Right hindlimb (tissue), 1 donor: ENCODE data around the gene B3GNT5.
"Not testable (repeated sequence)": the region's sequence is repeated elsewhere in the genome, so short reads cannot be mapped to it uniquely, and the experiment has no call there.

Experiments used
- DNase-seq: peaks from one replicate; pipeline ENCODE4 v3.0.0-alpha.2; 2018

B3GNT5 gene, protein sequence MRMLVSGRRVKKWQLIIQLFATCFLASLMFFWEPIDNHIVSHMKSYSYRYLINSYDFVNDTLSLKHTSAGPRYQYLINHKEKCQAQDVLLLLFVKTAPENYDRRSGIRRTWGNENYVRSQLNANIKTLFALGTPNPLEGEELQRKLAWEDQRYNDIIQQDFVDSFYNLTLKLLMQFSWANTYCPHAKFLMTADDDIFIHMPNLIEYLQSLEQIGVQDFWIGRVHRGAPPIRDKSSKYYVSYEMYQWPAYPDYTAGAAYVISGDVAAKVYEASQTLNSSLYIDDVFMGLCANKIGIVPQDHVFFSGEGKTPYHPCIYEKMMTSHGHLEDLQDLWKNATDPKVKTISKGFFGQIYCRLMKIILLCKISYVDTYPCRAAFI

DNA sequence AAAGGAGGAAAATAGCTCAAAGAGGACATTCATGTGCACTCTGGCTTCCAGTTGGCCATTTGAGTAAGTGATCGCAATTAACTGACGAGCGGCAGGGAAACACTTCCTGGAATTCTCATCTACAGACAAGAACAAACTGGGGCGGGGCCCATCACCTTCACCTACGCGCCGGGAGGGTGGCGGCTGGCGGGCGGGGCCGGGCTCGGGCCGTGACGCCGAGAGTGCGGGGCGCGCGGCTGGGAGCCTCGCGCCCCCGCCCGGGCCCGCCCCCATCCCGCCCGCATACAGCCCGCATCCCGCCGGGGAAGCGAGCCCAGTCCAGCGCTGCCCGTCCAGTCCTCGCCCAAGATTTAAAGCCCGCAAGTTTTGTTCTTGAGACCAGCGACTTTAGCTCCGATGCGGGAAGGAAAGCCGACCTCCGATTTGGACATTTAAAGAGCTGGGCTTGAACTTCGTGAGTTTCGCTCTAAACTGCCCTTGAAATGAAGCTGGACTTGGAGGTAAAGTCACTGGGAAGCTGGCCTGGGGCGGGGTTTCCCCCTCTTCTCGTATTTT, at the start of gene B3GNT5:
Gene B3GNT5 (plus strand): TSS at position 281 of the 555 bp plus-strand sequence. CDS start 16,546 bp downstream, outside the sequence.
- no peak for DNase-seq

DNA sequence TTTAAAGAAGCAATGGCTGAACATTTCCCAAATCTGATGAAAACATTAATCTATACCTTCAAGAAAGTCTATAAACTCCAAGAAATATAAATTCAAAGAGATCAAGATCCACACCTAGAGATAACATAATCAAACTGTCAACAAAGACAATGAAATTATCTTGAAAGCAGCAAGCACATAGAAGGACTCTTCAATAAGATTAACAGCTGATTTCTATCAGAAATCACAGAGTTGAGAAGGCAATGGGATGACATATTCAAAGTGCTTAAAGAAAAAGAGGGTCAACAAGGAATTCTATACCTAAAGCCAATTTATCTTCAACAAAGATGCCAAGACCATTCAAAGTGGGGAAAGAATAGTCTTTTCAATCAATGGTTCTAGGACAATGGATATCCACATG, 49.4 kb upstream of the B3GNT5 start:
- no peak for DNase-seq

DNA sequence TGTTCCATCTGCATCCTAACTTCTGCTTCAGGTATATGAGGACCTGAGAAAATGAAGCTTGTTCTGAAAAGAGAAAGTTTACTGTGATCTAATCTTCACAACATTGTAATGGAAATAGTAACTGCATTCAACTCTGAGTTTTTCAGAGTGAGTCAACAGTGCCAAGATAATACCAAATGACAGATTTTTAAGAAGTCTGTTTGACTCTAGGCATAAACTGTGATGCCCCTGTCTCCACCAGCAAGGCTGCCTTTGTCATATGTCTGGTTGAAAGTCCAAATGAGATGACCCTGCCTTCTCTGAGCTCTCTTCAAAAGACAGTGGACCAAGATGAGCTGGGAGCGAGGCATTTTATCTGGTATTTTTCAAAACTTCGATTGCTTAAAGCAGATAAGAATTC, 44.8 kb upstream of the B3GNT5 start:
- DNase-seq = no peak

DNA sequence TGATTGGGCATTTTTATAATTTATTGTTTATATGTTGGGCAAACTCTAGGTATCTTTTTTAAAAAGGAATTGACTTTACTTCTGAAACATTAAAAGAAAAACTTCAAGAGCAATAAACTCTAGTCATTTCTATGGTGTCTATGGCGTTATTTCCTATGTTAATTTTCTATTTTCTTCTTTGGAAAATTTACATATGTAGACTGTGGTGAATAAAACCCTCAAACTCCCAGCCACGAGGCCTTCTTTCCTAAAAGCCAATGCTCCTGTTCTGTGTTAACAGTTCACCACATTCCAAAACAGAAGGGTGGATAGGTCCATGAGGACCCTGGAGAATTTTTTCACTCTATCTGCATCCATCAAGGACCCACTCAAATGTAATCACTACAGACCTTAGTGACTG, 44.3 kb upstream of the B3GNT5 start:
- DNase-seq = no peak

GRCh38 chr3:183210341-183210740, 42.7 kb upstream of the B3GNT5 start:
- no peak for DNase-seq

DNA sequence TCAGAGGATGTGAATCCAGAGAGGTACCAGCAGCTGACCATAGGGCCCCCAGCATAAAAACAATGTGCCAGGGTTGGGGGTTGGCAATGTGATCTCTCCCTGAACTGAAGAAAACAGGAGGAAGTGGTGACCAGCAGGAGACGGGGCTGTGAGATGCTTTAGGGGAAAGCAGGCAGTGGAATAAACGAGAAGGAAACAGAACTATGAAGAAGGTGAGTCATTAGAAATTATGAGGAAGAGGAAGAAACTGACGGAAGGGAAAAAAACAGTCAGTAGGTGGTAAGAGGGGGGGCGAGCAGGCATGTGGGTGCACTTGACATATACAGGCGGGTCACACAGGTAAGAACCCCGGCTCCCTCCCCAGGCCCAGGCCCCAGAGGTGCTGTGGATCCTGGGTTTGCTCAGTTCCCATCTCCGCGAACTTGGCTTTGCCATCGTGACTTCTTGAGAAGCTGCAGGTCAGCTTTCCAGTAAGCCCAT, 42.2 kb upstream of the B3GNT5 start:
- DNase-seq = no peak

GRCh38 chr3:183211352-183211751, 41.7 kb upstream of the B3GNT5 start:
- DNase-seq = no peak

DNA sequence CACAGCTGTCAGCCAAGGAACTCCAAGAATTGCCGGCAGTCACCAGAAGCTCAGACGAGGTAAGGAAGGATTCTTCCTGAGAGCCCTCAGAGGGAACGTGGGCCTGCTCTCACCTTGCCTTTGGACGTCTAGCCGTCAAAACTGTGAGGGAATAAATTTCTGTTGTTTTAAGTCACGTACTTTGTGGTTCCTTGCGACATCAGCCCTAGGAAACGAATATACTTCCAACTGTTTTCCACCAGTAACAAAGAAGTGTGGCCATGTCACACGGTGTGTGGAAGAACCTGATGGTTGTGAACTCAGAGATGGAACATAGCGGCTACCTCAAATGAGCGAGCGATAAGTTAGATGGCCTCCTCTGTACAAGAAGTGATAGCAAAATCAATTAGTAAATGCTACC, 41.0 kb upstream of the B3GNT5 start:
- no peak for DNase-seq

DNA sequence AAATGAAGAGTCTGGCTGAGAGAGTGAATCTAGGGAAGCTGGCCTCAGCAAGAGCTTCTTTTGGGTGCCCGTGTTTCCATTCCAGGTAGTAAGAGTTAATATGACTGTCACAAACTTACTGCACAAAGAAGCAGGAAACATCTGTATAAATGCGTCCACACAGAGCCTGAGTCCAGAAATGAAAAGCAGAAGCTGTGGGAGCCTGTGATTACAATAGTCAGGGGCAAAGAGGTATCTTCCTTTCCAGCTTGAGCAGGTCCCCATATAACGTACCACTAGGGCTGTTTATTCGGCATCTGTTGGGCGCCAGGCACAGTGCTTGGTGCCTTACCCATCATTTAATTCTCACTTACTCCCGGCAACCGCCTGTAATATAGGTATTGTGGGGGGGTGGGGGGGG, 40.5 kb upstream of the B3GNT5 start:
- DNase-seq = no peak

DNA sequence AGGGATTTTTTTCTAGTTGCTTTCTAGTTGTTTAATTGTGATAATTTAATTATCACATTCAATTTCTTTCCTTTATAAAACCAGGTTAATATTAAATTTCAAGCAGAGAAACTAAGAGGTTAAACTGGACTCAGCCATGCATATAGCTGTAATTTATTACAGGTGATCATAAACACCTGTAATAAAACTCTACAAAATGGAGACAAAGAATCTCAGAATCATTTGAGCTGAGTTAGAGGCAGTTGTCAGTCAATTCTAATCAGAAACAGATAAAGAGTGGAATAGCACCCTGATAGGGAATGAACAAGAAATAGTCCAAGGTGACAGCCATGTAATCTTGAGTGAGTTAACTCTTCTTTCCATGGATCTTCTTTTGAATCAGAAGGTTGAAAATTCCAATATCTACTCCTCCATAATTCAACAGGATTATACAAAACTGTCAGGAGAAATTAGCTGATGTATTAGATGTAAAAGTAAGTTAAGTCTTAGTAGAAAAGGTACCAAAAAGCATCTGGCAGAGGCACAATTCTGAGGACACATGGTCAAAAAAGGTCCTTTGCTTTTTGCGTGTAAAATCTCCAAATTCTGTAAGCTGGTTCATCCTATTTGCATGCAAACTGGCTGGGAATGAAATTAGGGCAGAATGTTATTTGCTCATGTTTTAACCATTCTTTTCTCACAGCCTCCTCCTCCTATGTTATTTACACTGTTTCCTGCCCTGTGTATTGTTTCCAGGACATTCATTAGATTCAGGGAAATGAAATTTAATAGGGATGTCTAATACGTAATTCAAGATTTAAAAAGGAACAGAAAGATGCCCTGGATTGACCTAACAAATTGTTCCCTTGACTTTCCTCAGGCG, 39.4 kb upstream of the B3GNT5 start:
- DNase-seq = no peak

- DNase-seq = no peak
Measured at GRCh38 chr3:183214277-183214612, 38.8 kb upstream of the B3GNT5 start.

GRCh38 chr3:183215591-183216202, 37.4 kb upstream of the B3GNT5 start:
- no peak for DNase-seq

GRCh38 chr3:183217548-183218332, 35.3 kb upstream of the B3GNT5 start:
- no peak for DNase-seq

DNA sequence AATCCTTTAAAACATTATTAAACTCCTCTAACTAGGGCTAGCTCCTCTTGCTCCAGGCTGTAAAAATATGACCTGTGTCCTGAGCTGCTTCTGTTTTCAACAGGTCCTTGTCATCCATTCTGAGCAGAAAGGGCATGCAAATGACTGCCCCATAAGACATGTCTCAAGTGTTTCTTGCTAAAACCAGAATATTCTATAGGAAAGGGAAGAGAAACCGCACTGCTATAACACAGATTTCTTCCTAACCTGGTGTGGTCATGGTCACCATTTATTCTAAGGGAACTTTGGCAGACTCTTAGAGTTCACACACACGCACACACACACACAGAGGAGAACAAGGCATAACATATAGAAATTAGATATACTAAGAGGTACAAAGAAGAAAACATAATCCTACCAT, 34.2 kb upstream of the B3GNT5 start:
- no peak for DNase-seq

GRCh38 chr3:183220828-183221227, 32.2 kb upstream of the B3GNT5 start:
- DNase-seq = no peak

- no peak for DNase-seq
Measured at GRCh38 chr3:183222631-183223235, 30.3 kb upstream of the B3GNT5 start.

- DNase-seq = no peak
Measured at GRCh38 chr3:183224180-183224970, 28.7 kb upstream of the B3GNT5 start.

DNA sequence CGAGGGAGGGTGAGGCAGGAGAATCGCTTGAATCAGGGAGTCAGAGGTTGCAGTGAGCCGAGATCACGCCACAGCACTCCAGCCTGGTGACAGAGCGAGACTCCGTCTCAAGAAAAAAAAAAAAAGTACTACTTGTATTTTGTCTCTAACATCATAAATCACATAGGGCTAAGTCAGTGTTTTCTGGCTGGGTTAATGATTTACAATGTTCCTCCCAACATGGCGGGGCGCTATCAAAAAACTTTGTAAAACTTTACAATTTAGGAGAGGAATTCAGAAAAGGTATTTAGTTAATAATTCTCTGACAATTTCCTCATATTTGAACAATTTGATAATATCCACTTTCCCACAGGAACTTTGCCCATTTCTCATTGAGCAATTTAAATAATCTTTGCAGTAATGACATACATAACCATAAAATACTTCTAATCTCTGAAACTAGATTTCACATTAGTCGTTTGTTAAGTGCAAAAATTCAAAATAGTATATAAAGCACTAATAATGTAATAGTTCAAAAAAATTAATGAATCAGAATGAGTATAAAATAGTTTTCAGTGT, 26.6 kb upstream of the B3GNT5 start:
- DNase-seq = no peak

GRCh38 chr3:183227586-183227985, 25.5 kb upstream of the B3GNT5 start:
- DNase-seq = no peak

DNA sequence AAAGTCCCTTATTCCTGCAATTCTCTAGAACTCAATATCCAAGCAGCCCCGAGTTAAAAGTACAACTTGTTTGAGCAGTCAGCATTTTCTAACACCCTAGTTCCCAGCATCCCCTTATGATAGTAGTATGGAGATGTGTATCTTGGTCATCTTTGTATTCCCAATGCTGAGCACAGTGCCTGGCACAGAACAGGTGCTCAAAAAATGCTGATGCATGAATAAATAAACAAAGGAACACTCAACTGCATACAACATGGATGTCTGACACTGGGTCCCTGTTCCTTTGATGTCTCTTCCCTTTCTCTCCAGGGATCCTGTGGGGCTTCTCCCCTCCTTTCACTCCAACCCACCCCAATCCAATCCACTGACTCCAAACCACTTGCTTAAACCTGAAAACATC, 23.9 kb upstream of the B3GNT5 start:
- no peak for DNase-seq

DNA sequence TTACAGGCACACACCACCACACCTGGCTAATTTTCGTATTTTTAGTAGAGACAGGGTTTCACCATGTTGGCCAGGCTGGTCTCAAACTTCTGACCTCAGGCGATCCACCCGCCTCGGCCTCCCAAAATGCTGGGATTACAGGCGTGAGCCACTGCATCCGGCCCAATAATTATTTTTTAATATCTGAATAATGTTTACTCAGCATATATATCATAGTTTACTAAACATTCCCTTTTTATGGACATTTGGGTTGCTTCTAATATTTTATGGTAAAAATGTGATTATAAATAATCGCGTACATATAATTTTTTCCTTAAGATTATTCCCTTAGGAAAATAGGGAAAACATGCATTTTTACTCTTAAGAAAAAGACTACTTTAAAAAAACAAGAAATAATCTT, 22.8 kb upstream of the B3GNT5 start:
- not testable (repeated sequence) for DNase-seq
